HCT116 (cell line): ENCODE results near the gene SLC41A3. TPM values are rescaled to one million over a fixed set of nuclear protein-coding genes. Genes with fewer than 3 reads are reported as not detected.
A peak's percentile ranks its signal among the peaks of the same experiment; 100 is the strongest.

Experiments
- ATAC-seq: fragments of 200-7000 bp; cut with Tn5 transposase; 2 replicates; pipeline ENCODE4 v1.9.1; 2020; ENCODE audit warnings: mild to moderate bottlenecking, moderate library complexity
- BruUV-seq: library from RNA; stranded (reverse); fragments of 400-500 nt; replicated peaks from 2 replicates; lab custom pipeline; 2021; lab: Mats Ljungman, UMichigan
- CTCF ChIA-PET: fragments of 300-600 bp; sonication (Branson Sonifier 250); formaldehyde crosslinking; loops from one replicate; lab custom pipeline; 2021; ENCODE audit warnings: antibody characterized with exemption; lab: Charles Lee
- POLR2A ChIA-PET: fragments of 300-600, 350-600 bp; sonication (Branson Sonifier 250); formaldehyde crosslinking; loops from one replicate; lab custom pipeline; 2021; ENCODE audit warnings: antibody characterized with exemption; lab: Charles Lee
- RAD21 ChIA-PET, 2 experiments: fragments of 300-600 bp; sonication (Branson Sonifier 250); formaldehyde crosslinking; loops; one replicate each; lab custom pipeline; 2023; ENCODE audit warnings: low total read pairs in 2 of 2; ENCODE audit not compliant: uncharacterized antibody in 2 of 2, unreplicated experiment in 2 of 2, low non-redundant PET in 1 of 2; lab: Charles Lee
- DNase-seq: peaks from one replicate; pipeline ENCODE4 v3.0.0-alpha.2; 2010; ENCODE audit warnings: low read depth, low spot score
- H2AFZ ChIP-seq: fragments of 200-600 bp; shearing (Covaris generic), sonication (generic); 2 replicates; pipeline ENCODE4 v1.6.1; 2017; ENCODE audit warnings: low read depth, mixed run types, mixed read lengths, antibody characterized with exemption, low read length; ENCODE audit not compliant: poor library complexity, severe bottlenecking
- H3K27ac ChIP-seq: 2 replicates; pipeline ENCODE4 v1.5.1; 2012; ENCODE audit warnings: low read depth, low read length
- H3K27me3 ChIP-seq: fragments of 200-600 bp; sonication (generic); 2 replicates; pipeline ENCODE4 v1.6.1; 2016; ENCODE audit warnings: mixed run types, low read length, mixed read lengths; ENCODE audit not compliant: insufficient read depth
- H3K36me3 ChIP-seq, 2 experiments: fragments of 200-500 bp in 1 of 2; fragments of 200-600 bp in 1 of 2; sonication (Bioruptor generic) in 1 of 2; sonication (generic) in 1 of 2; 2 replicates each; pipeline versions ENCODE4 v1.5.1 to v1.6.1; 2014 to 2016; ENCODE audit warnings: low read length in 2 of 2, inconsistent platforms in 1 of 2, mixed read lengths in 1 of 2, mixed run types in 1 of 2; ENCODE audit not compliant: insufficient read depth in 2 of 2, control insufficient read depth in 1 of 2
- H3K4me1 ChIP-seq, 2 experiments: fragments of 200-600 bp in 1 of 2; sonication (generic) in 1 of 2; 2 replicates each; pipeline versions ENCODE4 v1.5.1 to v1.6.1; 2012 to 2017; ENCODE audit warnings: low read length in 2 of 2, inconsistent platforms in 1 of 2, mild to moderate bottlenecking in 1 of 2, mixed read lengths in 1 of 2, mixed run types in 1 of 2, moderate library complexity in 1 of 2; ENCODE audit not compliant: insufficient read depth in 2 of 2, control insufficient read depth in 1 of 2
- H3K4me2 ChIP-seq: fragments of 200-600 bp; sonication (generic); 2 replicates; pipeline ENCODE4 v1.6.1; 2017; ENCODE audit warnings: mixed run types, low read length, mixed read lengths
- H3K4me3 ChIP-seq, 2 experiments: fragments of 200-600 bp in 1 of 2; sonication (generic) in 1 of 2; replicated peaks in 1 of 2; 2 replicates each; pipeline ENCODE4 v1.5.1; 2011 to 2016; ENCODE audit warnings: low read length in 2 of 2, control low read depth in 1 of 2, low read depth in 1 of 2, mild to moderate bottlenecking in 1 of 2, mixed read lengths in 1 of 2, mixed run types in 1 of 2
- H3K79me2 ChIP-seq: fragments of 200-600 bp; sonication (generic); 2 replicates; pipeline ENCODE4 v1.6.1; 2017; ENCODE audit warnings: mild to moderate bottlenecking, mixed run types, low read length, moderate library complexity, mixed read lengths; ENCODE audit not compliant: insufficient read depth
- H3K9ac ChIP-seq: fragments of 200-600 bp; sonication (generic); 2 replicates; pipeline ENCODE4 v1.6.1; 2016; ENCODE audit warnings: low read length, mixed read lengths
- H3K9me2 ChIP-seq: fragments of 200-600 bp; sonication (generic), shearing (Covaris generic); 2 replicates; pipeline ENCODE4 v1.6.1; 2017; ENCODE audit warnings: mixed run types, mild to moderate bottlenecking, moderate library complexity; ENCODE audit not compliant: insufficient read depth
- H3K9me3 ChIP-seq, 2 experiments: fragments of 200-500 bp in 1 of 2; fragments of 200-600 bp in 1 of 2; sonication (Bioruptor generic) in 1 of 2; sonication (generic) in 1 of 2; 2 replicates each; pipeline ENCODE4 v1.6.1; 2014 to 2017; ENCODE audit warnings: low read length in 2 of 2, mixed read lengths in 2 of 2, inconsistent platforms in 1 of 2, low read depth in 1 of 2, mild to moderate bottlenecking in 1 of 2, mixed run types in 1 of 2, moderate library complexity in 1 of 2; ENCODE audit not compliant: control insufficient read depth in 1 of 2, insufficient read depth in 1 of 2
- H4K20me1 ChIP-seq: fragments of 200-600 bp; sonication (generic), shearing (Covaris generic); 2 replicates; pipeline ENCODE4 v1.6.1; 2017; ENCODE audit warnings: mixed run types, mild to moderate bottlenecking, moderate library complexity; ENCODE audit not compliant: insufficient read depth
- CEBPB ChIP-seq: IDR thresholded peaks from 2 replicates; pipeline ENCODE4 v1.6.1; 2012; ENCODE audit warnings: low read depth
- CTCF ChIP-seq, 3 experiments: fragments of 200-600 bp in 1 of 3; sonication (generic) in 1 of 3; IDR thresholded peaks in 2 of 3; conservative IDR thresholded peaks in 1 of 3; 2 replicates each; pipeline ENCODE4 v1.5.1; 2012 to 2017; ENCODE audit warnings: low read depth in 2 of 3, low read length in 2 of 3, antibody characterized with exemption in 1 of 3, borderline replicate concordance in 1 of 3, control low read depth in 1 of 3, mild to moderate bottlenecking in 1 of 3, mixed read lengths in 1 of 3, mixed run types in 1 of 3, moderate library complexity in 1 of 3; ENCODE audit not compliant: insufficient read depth in 1 of 3
- POLR2A ChIP-seq: IDR thresholded peaks from 2 replicates; pipeline ENCODE4 v1.7.0; 2011; ENCODE audit warnings: borderline replicate concordance; ENCODE audit not compliant: insufficient read depth, insufficient read length; ENCODE audit errors: extremely low read depth
- POLR2AphosphoS5 ChIP-seq: IDR thresholded peaks from 2 replicates; pipeline ENCODE4 v1.6.1; 2011; ENCODE audit warnings: mild to moderate bottlenecking, low read depth, low read length, moderate library complexity
- RAD21 ChIP-seq: IDR thresholded peaks from 2 replicates; pipeline ENCODE4 v1.6.1; 2012; ENCODE audit warnings: low read depth, mild to moderate bottlenecking
- REST ChIP-seq: IDR thresholded peaks from 2 replicates; pipeline ENCODE4 v1.6.1; 2012; ENCODE audit warnings: low read depth
- SRF ChIP-seq: IDR thresholded peaks from 2 replicates; pipeline ENCODE4 v1.6.1; 2012; ENCODE audit warnings: low read depth
- YY1 ChIP-seq: IDR thresholded peaks from 2 replicates; pipeline ENCODE4 v1.6.1; 2011; ENCODE audit warnings: low read length, low read depth, moderate library complexity, mild to moderate bottlenecking; ENCODE audit not compliant: insufficient replicate concordance; ENCODE audit errors: extremely low read depth
- intact Hi-C: fragments of 100-400 bp; cut with micrococcal nuclease; formaldehyde crosslinking; loops from 2 replicates; pipeline ENCODE4 v1.10.0; 2022
- total RNA-seq: library from RNA; stranded (reverse); gene quantifications from one replicate; pipeline ENCODE4 v1.2.1, GENCODE V29; 2021; ENCODE audit not compliant: unreplicated experiment

SLC41A3 gene
- total RNA-seq, 1 experiment from 2014 or later, result 45.9 TPM

GRCh38 chr3:126103121-126104027 is 19.4 kb upstream of the SLC41A3 start:
- Histone ChIP-seq H3K4me2 (no peak overlapping the region), H4K20me1 (no peaks in the 10 kb centered on the region), H2AFZ (no peak overlapping the region), H3K4me3 (no peak overlapping the region), H3K4me1 (no peaks in the 10 kb centered on the region), H3K36me3 (no peaks in the 10 kb centered on the region), H3K9ac (no peak overlapping the region), H3K79me2 (no peaks in the 10 kb centered on the region), H3K9me3 (no peaks in the 10 kb centered on the region), H3K27ac (no peak overlapping the region), H3K27me3 (no peaks in the 10 kb centered on the region), H3K9me2 (no peaks in the 10 kb centered on the region)
- intact Hi-C loops, result no loop called here
- DNase-seq, result no peak
- ChIA-PET RAD21 (no interaction called here), CTCF (no interaction called here), POLR2A (no interaction called here)
- BruUV-seq, result no TSS peak
- TF ChIP-seq POLR2AphosphoS5 (no peak), SRF (no peak), RAD21 (peak; percentile 41; the same call in 1 of the 2 replicates), CEBPB (peak; percentile 77; the same call in 1 of the 2 replicates), REST (no peak), CTCF (IDR thresholded peaks at IDR 0.05 in 2 of 3, conservative IDR thresholded peaks at IDR 0.05 in 1 of 3; ENCODE audit: borderline replicate concordance in 1 of 3, insufficient read depth in 1 of 3, low read depth in 2 of 3, low read length in 2 of 3) (peak; percentile 12 to 47 (median 40); a peak in 4 of 6 replicates), POLR2A (no peak), YY1 (no peak)
- ATAC-seq, result peak; percentile 83
